Measurements from ENCODE around the gene NUDT21. TPM values are rescaled to one million over a fixed set of nuclear protein-coding genes. Genes with fewer than 3 reads are reported as not detected.

Gene NUDT21
- total RNA-seq, 1 experiment from 2014 or later, result 97.6 TPM

DNA sequence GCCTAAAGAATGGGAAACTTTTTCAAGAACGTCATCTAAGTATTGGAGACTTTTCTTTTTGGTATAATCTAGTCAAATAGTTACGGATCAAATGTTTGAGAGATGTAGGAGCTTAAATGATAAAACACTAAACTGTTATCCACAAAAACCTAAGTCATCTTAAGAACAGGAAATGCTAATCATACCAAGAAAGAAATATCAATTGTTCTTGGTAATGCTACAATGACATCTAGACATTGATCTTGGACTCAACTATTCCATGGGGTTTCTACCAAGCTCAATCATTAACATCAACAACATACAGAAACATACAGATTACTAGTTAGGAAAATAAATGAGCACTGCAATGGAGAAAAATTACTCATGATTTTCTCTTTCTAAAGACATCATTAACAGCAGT lies 3.8 kb downstream of the NUDT21 start:
- Histone ChIP-seq H3K4me3 (ENCODE audit: low read depth in 2 of 2, low read length in 2 of 2) (no peak overlapping the region), H3K9me3 (ENCODE audit: control insufficient read depth, insufficient read depth, low read depth, low read length) (no peaks in the 10 kb centered on the region), H3K36me3 (ENCODE audit: control insufficient read depth, insufficient read depth, low read length) (peaks cover 16% of the 10 kb centered on the region), H3K4me1 (ENCODE audit: control insufficient read depth, insufficient read depth, low read length) (peaks cover 16% of the 10 kb centered on the region), H3K27me3 (ENCODE audit: control insufficient read depth, insufficient read depth, low read length) (no peaks in the 10 kb centered on the region), H3K27ac (ENCODE audit: low read length) (no peak overlapping the region)
- in situ Hi-C loops (cut with HindIII; ENCODE audit: low pct_unique_long_range_greater_than_20kb, low sequenced_read_pairs) (no loop called here), intact Hi-C loops (cut with micrococcal nuclease; ENCODE audit: unreplicated experiment) (no loop called here)
- no TSS peak for BruUV-seq (replicated peaks)
- no peak for ATAC-seq
- TF ChIP-seq POLR2AphosphoS5 (IDR thresholded peaks at IDR 0.05; ENCODE audit: low read depth, low read length) (no peak), TCF7L2 (IDR thresholded peaks at IDR 0.05; ENCODE audit: low read depth, low read length) (no peak), SIN3A (IDR thresholded peaks at IDR 0.05; ENCODE audit: borderline replicate concordance, insufficient read depth, low read depth, low read length) (no peak)
- TF ChIP-seq, protein P1, sequence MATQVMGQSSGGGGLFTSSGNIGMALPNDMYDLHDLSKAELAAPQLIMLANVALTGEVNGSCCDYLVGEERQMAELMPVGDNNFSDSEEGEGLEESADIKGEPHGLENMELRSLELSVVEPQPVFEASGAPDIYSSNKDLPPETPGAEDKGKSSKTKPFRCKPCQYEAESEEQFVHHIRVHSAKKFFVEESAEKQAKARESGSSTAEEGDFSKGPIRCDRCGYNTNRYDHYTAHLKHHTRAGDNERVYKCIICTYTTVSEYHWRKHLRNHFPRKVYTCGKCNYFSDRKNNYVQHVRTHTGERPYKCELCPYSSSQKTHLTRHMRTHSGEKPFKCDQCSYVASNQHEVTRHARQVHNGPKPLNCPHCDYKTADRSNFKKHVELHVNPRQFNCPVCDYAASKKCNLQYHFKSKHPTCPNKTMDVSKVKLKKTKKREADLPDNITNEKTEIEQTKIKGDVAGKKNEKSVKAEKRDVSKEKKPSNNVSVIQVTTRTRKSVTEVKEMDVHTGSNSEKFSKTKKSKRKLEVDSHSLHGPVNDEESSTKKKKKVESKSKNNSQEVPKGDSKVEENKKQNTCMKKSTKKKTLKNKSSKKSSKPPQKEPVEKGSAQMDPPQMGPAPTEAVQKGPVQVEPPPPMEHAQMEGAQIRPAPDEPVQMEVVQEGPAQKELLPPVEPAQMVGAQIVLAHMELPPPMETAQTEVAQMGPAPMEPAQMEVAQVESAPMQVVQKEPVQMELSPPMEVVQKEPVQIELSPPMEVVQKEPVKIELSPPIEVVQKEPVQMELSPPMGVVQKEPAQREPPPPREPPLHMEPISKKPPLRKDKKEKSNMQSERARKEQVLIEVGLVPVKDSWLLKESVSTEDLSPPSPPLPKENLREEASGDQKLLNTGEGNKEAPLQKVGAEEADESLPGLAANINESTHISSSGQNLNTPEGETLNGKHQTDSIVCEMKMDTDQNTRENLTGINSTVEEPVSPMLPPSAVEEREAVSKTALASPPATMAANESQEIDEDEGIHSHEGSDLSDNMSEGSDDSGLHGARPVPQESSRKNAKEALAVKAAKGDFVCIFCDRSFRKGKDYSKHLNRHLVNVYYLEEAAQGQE (IDR thresholded peaks at IDR 0.05; ENCODE audit: insufficient read depth in 1 of 2, low read depth in 2 of 2, low read length in 1 of 2), result no peak
- TF ChIP-seq, protein P2, sequence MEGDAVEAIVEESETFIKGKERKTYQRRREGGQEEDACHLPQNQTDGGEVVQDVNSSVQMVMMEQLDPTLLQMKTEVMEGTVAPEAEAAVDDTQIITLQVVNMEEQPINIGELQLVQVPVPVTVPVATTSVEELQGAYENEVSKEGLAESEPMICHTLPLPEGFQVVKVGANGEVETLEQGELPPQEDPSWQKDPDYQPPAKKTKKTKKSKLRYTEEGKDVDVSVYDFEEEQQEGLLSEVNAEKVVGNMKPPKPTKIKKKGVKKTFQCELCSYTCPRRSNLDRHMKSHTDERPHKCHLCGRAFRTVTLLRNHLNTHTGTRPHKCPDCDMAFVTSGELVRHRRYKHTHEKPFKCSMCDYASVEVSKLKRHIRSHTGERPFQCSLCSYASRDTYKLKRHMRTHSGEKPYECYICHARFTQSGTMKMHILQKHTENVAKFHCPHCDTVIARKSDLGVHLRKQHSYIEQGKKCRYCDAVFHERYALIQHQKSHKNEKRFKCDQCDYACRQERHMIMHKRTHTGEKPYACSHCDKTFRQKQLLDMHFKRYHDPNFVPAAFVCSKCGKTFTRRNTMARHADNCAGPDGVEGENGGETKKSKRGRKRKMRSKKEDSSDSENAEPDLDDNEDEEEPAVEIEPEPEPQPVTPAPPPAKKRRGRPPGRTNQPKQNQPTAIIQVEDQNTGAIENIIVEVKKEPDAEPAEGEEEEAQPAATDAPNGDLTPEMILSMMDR (IDR thresholded peaks at IDR 0.05), result no peak
- ChIA-PET POLR2A (no interaction called here), CTCF (no interaction called here)
- no peak for DNase-seq (ENCODE audit: low read depth, low spot score)

DNA sequence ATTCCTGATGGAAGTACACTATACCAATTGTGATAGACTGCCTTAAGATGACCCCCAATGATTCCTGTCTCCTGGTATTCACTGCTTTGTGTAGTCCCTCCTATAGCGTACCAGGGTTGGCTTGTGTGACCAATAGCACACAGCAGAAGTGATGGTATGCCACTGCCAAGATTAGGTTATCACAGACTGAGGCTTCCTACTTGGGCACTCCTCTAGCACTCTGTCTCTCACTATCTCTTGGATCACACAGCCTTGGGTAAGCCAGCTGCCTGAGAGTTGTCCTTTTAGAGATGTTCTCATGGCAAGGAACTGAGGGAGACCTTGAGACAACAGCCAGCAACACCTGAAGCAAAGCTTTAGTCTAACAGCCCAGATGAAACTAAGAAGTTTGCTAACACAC lies 13.1 kb downstream of the NUDT21 start:
- Histone ChIP-seq H3K4me3 (ENCODE audit: low read depth in 2 of 2, low read length in 2 of 2) (no peak overlapping the region), H3K36me3 (ENCODE audit: control insufficient read depth, insufficient read depth, low read length) (peaks cover 6% of the 10 kb centered on the region; the same call in 1 of the 2 replicates), H3K4me1 (ENCODE audit: control insufficient read depth, insufficient read depth, low read length) (no peaks in the 10 kb centered on the region), H3K9me3 (ENCODE audit: control insufficient read depth, insufficient read depth, low read depth, low read length) (no peaks in the 10 kb centered on the region), H3K27me3 (ENCODE audit: control insufficient read depth, insufficient read depth, low read length) (no peaks in the 10 kb centered on the region), H3K27ac (ENCODE audit: low read length) (no peak overlapping the region)
- intact Hi-C loops (cut with micrococcal nuclease; ENCODE audit: unreplicated experiment) (no loop called here), in situ Hi-C loops (cut with HindIII; ENCODE audit: low pct_unique_long_range_greater_than_20kb, low sequenced_read_pairs) (no loop called here)
- ATAC-seq, result no peak
- ChIA-PET POLR2A (no interaction called here), CTCF (no interaction called here)
- no peak for DNase-seq (ENCODE audit: low read depth, low spot score)
- BruUV-seq (replicated peaks), result no TSS peak
- no peak for TF ChIP-seq POLR2AphosphoS5 (IDR thresholded peaks at IDR 0.05; ENCODE audit: low read depth, low read length)
- TF ChIP-seq TCF7L2 (IDR thresholded peaks at IDR 0.05; ENCODE audit: low read depth, low read length), result no peak
- TF ChIP-seq SIN3A (IDR thresholded peaks at IDR 0.05; ENCODE audit: borderline replicate concordance, insufficient read depth, low read depth, low read length), result no peak
- TF ChIP-seq, protein P2 (IDR thresholded peaks at IDR 0.05), result no peak
- TF ChIP-seq, protein P1 (IDR thresholded peaks at IDR 0.05; ENCODE audit: insufficient read depth in 1 of 2, low read depth in 2 of 2, low read length in 1 of 2), result no peak
